GM19043 (cell line): ENCODE data around the gene TLR5.

Source experiments
- ATAC-seq: cut with Tn5 transposase; IDR thresholded peaks from one replicate; pipeline ENCODE4 v1.9.1; 2021; ENCODE audit warnings: low read depth; ENCODE audit not compliant: unreplicated experiment

The TLR5 gene

DNA sequence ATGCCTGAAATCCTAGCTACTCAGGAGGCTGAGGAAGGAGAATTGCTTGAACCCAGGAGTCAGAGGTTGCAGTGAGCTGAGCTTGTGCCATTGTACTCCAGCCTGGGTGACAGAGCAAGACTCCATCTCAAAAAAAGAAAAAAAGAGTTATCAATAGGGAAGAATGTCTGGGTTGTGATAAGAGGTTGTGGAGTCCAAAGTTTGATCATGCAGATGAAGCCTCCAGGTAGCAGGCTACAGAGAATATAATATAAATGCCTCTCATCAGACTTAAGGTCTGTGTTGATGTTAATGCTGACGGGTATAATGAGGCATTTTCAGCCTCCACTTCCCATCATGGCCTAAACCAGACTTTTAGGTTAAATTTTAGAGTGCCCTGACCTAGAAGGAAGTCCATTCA is 24.6 kb downstream of the TLR5 start:
- no peak for ATAC-seq

DNA sequence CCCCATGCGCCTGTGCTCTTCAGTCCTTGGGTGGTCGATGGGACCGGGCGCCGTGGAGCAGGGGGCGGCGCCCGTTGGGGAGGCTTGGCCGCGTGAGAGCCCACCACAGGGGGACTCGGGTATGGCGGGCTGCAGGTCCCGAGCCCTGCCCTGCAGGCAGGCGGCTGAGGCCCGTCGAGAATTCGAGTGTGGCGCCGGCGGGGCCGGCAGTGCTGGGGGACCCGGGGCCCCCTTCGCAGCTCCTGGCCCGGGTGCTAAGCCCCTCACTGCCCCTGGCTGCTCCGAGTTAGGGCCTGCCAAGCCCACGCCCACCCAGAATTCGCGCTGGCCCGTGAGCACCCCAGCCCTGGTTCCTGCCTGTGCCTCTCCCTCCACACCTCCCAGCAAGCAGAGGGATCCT is 26.1 kb downstream of the TLR5 start:
- no peak for ATAC-seq

DNA sequence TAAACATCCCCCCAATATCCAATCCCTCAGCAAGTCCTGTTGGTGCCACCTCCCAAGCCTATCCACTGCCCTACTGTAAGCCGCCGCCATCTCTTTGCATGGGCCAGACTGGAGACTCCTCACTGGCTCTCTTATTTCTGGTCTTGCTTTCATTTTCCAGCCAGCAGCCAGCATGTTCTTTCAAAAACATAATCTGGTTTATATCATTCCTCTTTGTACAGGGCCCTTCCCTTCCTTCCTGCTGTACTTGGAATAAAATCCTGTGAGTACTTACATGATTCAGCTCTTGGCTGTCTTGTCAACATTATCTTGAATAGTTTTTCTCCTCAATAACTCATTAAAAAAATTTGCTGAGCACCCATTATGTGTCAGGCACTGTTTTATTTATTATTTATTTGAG is 28.2 kb downstream of the TLR5 start:
- ATAC-seq: no peak

DNA sequence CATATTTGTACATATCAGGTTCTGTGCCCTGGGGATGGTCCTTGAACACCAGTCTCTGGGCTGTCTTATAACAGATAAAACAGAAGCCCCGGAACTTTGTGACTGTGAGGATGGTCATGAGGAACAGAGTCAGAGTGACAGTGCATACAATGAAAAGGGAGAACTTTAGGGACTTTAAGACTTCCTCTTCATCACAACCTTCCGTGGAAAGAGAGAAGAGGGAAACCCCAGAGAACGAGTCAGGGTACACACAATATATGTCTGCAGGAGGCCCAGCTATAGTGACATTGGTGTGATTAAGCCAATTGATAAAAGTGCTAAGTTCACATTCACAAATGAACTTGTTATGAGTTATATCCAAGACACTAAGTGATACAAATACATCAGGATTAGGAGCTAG is 32.1 kb downstream of the TLR5 start:
- ATAC-seq: no peak

DNA sequence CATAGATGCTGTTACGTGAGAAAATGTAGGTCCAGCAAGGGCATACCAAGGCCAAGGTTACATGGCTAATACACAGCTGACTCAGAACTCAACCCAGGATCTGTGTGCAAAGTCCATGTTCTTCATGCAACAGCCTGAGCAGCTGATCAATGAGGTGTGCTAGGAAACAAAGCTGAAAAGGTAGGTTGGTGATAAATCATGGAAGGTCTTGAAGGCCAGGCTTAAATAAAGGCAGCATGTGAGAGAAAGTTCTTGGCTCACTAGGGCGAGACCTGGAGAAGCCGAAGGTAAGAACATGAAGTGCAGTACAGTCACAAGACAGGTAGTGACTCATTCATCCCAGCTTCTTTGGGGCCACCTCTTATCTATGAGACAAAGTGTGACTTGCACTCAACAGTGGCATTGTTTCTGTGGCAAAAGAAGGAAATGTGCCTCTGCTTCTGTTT is 33.4 kb downstream of the TLR5 start:
- ATAC-seq: no peak

DNA sequence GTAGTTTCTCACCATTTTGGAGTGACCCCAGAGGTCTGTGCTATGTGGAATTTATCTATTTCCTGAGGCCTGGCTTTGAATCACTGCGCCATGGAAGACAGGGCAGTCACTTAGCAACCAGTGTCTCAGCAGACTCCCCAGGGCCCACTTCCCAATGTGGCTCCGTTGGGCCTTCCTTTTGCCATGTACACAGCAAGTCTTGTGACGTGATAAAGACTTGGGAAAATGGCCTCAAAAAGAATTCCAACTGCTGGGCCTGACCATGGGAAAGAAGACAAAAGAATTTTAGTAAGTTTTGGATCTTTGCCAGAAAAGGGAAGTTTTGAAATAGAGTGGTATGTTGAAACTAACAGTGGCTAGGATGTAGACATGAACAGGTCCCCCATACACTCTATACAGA is 36.2 kb downstream of the TLR5 start:
- no peak for ATAC-seq

DNA sequence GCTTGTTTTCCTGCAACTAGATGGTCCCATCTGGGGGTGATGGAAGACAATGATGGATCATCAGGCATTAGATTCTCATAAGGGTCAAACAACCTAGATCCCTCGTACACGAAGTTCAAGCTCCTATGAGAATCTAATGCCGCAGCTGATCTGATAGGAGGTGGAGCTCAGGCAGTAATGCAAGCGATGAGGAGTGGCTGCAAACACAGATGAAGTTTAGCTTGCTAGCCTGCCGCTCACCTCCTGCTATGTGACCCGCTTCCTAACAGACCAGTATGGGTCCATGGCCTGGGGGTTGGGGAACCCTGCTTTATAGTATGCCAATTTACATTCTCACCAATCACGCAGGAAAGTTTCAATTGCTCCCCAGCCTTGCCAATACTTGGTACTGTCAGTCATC is 37.5 kb downstream of the TLR5 start:
- ATAC-seq: no peak

DNA sequence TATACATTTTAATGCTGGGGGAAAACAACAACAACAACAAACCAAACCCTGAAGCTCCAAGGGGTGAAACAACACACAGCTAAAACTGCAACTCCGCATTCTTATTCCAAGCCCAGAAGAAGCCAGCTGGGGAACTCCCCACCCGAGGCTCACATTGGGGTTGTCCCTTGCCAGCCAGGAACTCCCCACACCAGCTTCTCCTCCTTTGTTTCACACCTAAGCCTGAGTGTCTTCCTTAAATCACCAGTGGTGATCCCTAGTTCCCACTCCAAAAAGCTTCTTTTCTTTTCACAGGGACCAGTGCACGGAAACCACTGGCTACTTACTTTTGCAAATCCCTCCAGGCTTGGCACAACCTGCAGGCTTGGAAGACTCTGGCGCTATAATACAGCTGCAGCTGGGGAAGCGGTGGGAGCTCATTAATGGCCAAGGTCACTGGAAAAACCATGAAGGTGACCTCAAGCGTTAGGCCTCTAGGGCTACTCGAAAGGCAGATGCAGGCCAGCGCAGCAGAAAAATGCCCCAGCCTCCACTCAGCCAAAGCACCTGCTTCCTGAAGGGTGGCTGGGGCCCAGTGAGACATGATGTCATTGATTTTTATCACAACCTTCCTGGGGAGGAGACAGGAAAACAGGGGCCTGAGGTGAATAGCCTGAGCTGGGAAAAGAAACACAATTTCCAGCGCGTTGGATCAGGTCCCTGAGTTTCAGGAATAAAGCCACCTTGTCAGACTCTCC is 40.1 kb downstream of the TLR5 start:
- ATAC-seq: no peak

DNA sequence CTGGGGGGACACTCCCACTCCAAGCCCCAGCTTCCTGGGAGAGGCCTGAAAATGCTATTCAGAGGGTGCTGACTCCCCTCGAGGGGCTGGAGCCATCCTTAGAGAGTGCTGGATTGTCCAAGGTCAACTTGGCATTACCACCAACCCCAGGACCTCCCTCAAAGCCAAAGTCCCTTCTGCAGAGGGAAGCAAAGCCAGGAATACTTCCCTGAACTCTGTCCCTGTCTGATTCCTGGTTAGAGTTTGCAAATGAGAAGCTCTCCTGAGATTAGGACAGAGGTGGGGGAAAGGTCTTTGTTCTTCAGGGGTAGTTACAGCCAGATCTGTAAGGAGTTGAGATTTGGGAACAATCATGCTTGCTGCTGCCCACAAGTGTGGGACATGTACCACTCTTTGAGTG is 45.3 kb downstream of the TLR5 start:
- no peak for ATAC-seq

DNA sequence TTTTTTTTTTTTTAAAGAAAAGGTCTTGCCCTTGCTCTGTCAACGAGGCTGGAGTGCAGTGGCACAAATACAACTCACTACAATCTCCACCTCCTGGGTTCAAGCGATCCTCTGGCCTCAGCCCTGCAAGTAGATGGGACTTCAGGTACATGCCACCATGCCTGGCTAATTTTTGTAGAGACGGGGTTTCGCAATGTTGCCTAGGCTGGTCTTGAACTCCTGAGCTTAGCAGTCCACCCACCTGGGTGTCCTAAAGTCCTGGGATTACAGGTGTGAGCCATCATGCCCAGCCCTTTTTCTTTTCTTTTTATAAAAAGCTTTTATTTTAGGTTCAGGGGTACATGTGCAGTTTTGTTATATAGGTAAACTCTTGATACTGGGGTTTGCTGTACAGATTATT is 47.2 kb downstream of the TLR5 start:
- no peak for ATAC-seq

DNA sequence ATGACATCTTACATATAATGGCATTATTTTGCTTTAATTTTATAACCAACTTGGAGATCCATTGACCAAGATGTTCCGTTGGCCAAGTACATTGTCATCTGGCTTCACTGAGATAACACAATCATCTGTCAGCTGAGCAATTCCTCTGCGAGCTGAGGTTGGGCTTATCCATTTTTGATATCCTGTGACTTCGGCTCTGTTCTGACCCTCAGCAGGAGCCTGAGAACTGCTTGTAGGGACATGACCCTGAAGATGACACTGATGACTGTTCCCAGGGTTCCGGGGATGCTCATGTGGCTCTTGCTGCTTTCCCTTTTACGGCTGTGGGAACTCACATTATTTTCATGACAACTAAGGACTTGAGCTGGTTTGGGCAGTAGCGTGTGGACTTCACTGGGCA is 51.2 kb downstream of the TLR5 start:
- no peak for ATAC-seq

DNA sequence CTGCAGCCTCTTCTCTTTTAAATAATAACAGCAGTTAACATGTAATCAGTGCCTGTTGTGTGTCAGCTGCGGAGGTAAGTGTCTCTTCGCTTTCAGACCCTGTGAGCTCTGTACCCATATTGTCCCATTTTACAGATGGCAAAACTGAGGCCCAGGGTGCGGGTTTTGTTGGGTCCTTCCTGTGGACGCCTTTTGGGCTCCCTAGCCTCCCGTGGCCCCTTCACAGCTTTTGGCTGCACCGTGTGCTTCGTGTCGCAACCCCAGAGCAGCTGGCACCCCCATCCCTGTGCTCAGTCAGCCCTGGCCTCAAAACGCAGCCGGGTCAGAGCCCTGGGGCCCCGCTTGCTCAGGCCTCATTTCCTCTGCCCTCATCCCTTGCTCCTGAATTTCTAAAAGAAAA is 53.8 kb downstream of the TLR5 start:
- ATAC-seq: no peak

DNA sequence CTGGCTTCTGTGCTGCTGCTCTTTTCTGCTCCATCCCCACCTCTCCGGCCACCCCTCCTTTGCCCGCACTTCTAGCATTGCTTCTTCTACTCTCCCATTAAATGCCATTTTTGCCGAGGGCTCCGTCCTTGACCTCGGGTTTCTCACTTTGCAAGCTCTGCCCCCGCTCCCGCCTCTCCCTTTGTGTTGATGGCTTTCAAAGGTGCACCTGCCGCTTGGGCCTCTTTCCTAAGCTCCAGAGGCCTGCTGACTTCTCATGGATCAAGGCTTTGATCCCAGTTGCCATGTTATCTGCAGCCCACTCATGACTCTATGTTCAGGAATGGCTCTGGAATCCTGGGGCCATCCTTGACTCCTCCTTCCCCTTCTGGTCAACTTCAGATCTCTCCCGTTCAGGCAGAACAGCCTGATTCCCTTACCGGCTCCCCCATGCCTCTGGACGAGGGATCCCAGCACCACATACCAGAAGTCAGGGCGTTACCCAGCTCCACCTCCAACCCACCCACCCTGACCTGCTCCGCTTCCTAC is 54.3 kb downstream of the TLR5 start:
- ATAC-seq: no peak

DNA sequence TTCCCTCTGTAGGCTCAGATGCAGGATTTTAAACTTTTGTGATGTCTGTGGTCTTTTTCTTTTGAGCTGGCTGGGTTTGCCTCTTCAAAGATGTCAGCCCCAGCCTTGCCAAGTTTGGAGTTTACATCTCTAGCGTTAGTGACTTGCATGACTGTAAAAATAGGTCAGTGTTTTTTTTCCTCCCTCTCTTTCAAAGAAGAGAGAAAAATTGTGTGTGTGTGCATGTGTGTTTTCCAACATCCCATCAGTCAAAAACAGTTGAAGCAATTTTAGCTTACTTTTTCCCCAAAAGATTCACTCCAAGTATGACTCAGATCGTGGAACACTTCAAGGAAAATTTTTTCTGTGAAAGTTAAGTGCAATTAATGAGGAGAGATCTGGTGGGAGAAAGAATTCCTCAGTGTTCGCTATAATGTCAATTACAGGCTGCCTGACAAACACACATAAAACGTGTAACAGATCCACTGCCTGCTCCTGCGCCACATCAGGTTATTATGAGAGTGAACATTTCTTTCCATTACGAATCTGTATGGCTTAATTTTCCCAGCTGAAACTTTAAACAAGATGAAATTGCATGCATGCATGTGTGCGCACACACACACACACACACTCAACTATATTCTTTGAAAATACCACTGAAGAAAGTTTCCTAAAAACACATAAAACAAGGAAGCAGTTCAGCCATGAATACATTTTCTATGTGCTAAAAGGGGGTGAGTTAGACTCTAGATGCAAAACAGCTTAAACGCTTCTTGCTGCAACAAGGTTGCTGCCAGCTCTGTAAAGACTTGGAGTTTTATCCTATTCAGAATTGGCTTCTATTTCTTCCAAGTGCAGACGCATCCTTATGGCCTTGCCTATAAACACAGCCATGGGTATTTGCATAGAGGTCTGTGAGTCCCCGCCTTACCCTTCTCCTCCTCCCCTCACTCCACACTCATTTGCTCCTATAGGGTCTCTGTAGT is 55.5 kb downstream of the TLR5 start:
- no peak for ATAC-seq

DNA sequence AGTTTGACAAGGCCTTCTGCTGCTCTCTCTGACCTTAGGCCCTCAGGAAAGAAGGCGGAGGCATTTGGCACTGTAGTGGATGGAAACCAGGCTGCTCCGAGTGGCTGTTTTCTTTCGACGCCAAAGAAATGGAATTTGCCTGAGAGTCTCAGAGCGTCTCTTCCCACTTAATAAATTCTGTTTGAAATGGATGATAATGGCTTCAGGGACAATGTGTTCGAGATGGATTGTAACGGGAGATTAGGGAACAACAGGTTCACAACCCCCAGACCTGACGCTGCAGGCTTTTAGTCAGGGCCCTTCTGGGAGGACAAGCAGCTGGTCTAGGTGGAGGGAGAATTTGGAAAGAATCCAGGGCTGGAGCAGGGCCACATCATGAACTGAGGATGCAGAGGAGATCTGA is 58.6 kb downstream of the TLR5 start:
- no peak for ATAC-seq

DNA sequence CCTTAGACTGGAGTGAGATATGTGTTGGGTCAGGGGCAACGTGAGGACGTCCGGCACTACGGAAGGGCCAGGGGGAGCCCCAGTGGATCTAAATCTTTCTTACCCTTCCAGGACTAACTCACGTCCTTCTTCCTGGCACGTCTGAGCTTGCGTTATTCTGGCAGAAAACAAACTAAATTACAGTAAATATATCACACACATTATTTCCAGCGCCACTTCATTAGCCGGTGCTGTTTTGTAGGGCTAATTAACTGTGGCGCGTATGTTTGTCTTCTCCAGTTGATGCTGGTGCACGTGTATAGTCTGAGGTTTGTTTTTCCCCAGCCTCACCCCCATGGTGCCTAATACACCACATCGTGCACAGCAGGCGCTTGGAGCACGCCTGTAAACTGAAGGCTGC is 59.2 kb downstream of the TLR5 start:
- ATAC-seq: no peak

DNA sequence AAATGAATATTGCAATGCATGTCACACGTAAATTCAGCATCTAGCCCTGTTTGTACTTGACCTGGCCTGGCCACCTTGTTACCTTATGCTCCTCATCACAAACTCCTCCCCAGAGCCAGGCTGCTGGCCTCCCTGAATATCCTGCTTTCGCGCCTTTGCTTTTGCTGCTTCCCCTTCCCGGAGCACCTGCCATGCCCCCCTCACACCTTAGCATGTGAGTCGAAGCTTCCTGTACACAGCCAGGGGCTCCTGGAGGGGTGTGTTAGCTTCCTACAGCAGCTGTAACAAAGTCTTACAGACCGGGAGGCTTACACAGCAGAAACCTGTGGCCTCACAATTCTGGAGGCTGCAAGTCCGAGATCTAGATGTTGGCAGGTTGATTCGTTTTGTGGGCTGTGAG is 60.1 kb downstream of the TLR5 start:
- ATAC-seq: no peak

DNA sequence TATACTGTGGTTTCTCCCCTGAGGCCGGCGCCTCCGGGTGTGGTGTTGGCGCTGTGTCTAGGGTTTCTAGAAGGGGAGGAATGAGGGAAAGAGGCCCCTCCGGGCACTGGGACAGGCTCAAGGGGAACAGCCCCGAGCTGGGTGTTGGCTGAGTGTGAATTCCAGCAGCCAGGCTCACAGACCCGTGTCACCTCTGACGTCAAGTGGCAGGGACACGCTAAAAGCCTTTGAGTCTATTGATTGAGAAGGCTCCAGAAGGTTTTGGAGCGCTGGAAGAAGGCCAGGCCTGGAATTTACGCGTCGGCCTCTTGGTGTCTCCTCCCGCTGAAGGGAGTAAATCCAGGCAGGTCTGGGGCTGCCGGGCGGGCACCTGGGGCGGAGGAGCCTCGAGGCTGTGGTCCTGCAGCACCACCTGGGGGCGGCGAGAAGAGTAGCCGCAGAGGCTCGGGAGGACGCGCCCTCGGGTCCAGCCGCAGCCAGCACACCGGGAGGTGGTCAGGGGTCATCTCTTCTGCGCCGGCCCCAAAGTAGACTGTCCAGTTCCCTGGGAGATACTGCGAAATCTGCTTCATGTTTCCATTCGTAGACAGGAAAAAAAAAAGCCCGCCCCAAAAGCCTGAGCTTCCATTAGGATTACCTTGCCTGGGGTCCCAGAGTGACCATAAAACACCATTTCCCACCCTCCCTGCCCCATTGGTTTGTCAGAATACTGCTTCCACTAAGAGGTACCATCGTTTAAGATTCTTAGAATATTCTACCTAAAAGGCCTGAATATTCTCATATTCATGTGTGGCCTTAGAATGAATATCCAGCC is 61.7 kb downstream of the TLR5 start:
- peak; percentile 97 for ATAC-seq

DNA sequence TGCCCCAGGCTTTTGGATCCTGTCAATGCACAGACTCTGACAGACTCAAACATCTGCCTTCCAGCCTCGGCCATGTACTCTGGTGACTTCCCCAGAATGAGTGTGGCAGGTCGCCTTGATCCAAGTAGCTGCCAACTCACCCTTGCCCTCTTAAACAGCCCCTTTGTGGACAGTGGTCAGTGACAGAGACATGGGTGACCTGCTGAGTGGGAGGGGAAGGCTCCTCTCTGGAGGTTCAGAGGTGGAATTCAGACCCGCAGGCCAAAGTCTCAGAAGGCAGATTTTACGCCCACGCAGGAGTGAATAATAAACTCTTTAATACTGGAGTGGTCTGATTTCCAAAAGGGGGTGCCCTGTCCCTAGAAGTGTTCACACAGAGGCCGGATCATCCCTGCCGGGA is 63.5 kb downstream of the TLR5 start:
- ATAC-seq: no peak

DNA sequence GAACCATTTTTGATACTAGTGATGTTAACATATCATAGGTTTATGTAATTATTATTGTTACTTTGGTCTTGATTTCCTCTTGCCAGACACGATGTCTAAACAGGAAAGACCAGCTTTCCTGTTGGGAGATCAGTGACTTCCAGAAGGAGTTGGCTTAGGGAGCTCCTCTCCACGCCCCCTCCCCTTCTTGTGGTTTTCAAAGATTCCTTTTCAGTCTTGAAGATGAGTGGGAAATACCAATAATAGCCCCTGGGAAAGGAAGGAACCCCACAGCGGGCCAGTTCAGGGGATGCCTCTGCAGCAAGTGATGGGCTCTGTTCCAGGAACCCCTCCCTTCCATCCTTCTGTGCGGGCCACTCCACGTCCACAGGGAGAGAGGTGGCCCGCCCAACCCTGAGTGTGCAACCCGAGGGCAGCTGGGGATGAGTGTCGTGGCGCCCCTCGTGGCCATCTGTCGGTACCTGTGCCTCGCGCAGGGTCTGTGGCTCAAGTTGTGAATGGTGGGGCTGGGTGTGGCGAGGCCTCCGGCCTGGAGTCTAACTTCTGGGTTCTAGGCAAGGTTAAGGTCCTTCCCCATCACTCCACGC is 65.7 kb downstream of the TLR5 start:
- no peak for ATAC-seq
